ENCODE results near the gene PRDM1. TPM values are rescaled to one million over a fixed set of nuclear protein-coding genes. Genes with fewer than 3 reads are reported as not detected.

PRDM1 gene
- total and polyA plus RNA-seq, 8 donors, result under 0.01 to 22.7 (median 5.0) TPM

DNA sequence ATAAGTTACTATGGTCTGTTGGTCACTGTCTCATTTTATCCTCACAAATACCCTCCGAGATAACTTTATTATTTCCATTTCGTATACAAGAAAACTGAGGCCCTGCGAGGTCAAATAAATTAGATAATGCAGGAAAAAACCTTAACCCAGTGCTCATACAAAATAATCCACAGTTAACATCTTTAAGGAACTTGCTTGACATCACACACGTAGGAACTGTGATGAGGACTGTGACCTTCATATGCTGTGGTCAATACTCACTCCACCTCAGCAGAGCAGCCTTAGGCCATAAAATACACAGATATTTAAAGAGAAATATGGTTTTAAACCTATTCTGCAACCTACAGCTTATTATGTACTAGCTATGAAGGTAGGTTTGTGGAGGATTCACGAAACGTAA, 34.3 kb downstream of the PRDM1 start:
- Histone ChIP-seq H3K4me3 (no peak overlapping the region), H3K27ac (no peak overlapping the region), H3K36me3 (no peaks in the 10 kb centered on the region), H3K27me3 (no peaks in the 10 kb centered on the region), H3K9me3 (no peaks in the 10 kb centered on the region), H3K4me1 (no peaks in the 10 kb centered on the region)
- no peak for DNase-seq
- TF ChIP-seq CTCF (IDR thresholded peaks at IDR 0.05) (no peak), EP300 (IDR thresholded peaks at IDR 0.05) (no peak), POLR2A (IDR thresholded peaks at IDR 0.05) (no peak)
- intact Hi-C loops (cut with DNase I; ENCODE audit: low total_unique reads), result no loop called here
- 93 to 98% (median 94%) methylated on average over 6 of the region's 6 CpGs for WGBS, 5 donors

DNA sequence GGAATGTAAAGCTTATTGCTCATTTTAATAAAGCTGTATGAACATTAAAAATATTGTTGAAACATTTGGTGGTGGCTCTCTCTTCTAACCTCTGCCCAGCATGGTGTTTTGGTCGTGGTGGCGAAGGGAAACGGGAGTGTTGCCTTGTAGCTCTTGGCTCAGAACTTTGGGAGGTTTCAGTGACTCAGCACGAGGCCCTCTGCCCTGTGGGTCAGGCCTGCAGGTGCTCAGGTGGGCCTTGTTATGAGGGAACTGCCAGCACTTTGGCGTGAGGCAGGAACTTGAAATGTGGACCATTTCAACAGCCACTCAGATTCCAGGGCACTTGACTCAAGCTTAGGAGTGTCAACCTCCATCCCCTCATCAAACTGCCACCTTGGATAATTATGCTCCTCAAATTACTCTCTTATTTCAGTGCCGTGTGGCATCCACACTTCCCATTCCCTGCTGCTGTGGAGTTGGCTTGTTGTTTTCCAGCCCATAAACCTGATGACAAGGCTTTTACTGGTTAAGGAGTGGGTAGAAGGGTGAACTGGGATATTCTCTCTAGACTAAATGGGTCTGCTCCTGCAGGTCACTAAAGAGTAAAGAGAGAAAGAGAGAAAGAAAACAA, 36.3 kb downstream of the PRDM1 start:
- H3K9me3 ChIP-seq, result no peaks in the 10 kb centered on the region
- no peak overlapping the region for H3K27ac ChIP-seq
- H3K4me3 ChIP-seq, result no peak overlapping the region
- WGBS, 5 donors, result 77 to 89% (median 85%) methylated on average over 6 of the region's 6 CpGs
- TF ChIP-seq EP300 (IDR thresholded peaks at IDR 0.05), result no peak
- no peak for TF ChIP-seq POLR2A (IDR thresholded peaks at IDR 0.05)
- no peak for TF ChIP-seq POLR2AphosphoS5 (IDR thresholded peaks at IDR 0.05)
- TF ChIP-seq CTCF (IDR thresholded peaks at IDR 0.05), result no peak
- no peaks in the 10 kb centered on the region for H3K36me3 ChIP-seq
- H3K4me1 ChIP-seq, result no peaks in the 10 kb centered on the region
- H3K27me3 ChIP-seq, result no peaks in the 10 kb centered on the region
- intact Hi-C loops (cut with DNase I; ENCODE audit: low total_unique reads), result no loop called here
- no peak for DNase-seq

DNA sequence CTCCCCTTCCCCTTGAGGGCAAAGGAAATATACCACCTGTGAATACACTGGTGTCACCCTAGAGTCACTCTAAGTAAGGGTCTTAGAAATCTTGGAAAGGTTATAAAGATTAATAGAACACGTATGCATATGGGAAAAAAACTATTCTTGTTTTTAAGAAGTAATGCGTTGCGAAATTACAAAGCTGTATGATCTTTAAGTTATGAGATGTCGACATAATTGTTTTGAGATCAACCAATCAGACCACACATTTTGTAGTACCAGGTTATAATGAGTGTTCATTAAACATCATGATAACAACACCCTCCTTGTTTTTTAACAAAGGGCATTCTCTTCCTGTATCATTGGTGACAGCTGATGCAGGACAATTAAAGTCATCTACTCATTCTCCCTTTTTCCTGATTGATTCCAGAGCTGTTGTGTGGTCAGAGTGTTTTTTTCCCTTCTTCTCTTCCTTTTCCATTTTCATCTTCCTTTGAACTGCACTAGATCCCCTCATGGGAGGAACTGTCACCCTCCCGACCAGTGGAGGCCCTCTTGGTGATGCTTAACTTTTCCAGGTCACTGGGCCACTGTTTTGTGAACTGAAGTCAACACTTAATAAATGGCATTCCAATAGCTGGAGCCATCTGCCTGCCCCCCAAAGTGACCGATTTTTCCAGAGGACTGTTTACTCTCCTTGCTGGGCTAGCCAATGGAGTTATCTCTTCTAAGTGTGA, 37.0 kb downstream of the PRDM1 start:
- WGBS, 5 donors, result 82 to 89% (median 84%) methylated on average over 6 of the region's 6 CpGs
- intact Hi-C loops (cut with DNase I; ENCODE audit: low total_unique reads), result no loop called here
- no peaks in the 10 kb centered on the region for H3K27me3 ChIP-seq
- no peaks in the 10 kb centered on the region for H3K36me3 ChIP-seq
- no peak for DNase-seq
- no peak overlapping the region for H3K4me3 ChIP-seq
- H3K27ac ChIP-seq, result no peak overlapping the region
- no peak for TF ChIP-seq CTCF (IDR thresholded peaks at IDR 0.05)
- TF ChIP-seq EP300 (IDR thresholded peaks at IDR 0.05), result no peak
- no peak for TF ChIP-seq POLR2A (IDR thresholded peaks at IDR 0.05)
- no peak for TF ChIP-seq POLR2AphosphoS5 (IDR thresholded peaks at IDR 0.05)
- H3K4me1 ChIP-seq, result no peaks in the 10 kb centered on the region
- H3K9me3 ChIP-seq, result no peaks in the 10 kb centered on the region

DNA sequence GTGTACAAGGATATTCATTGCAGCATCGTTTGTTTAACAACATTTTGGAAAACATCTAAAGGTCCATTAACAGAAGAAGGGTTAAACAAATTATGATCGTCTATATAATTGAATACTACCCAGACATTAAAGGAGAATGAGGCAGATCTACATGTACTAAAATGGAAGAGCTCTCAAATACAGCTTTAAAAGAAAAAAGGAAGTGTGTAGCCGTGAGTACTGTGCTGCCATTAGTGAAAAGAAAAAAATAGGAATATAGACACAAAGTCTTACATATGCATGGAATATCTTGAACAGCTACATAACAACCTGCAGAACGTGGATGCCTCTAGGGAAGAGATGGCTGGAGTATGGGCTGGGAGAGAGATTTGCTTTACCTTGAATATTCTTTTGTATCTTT, 37.9 kb downstream of the PRDM1 start:
- Histone ChIP-seq H3K36me3 (no peaks in the 10 kb centered on the region), H3K27me3 (no peaks in the 10 kb centered on the region), H3K4me3 (no peak overlapping the region), H3K9me3 (no peaks in the 10 kb centered on the region), H3K4me1 (no peaks in the 10 kb centered on the region), H3K27ac (no peak overlapping the region)
- intact Hi-C loops (cut with DNase I; ENCODE audit: low total_unique reads), result no loop called here
- 64 to 79% (median 72%) methylated on average over 4 of the region's 4 CpGs for WGBS, 5 donors
- no peak for DNase-seq
- no peak for TF ChIP-seq CTCF (IDR thresholded peaks at IDR 0.05)
- TF ChIP-seq POLR2A (IDR thresholded peaks at IDR 0.05), result no peak
- TF ChIP-seq POLR2AphosphoS5 (IDR thresholded peaks at IDR 0.05), result no peak
- no peak for TF ChIP-seq EP300 (IDR thresholded peaks at IDR 0.05)

All from stomach (tissue), 9 donors.